Neutrophil (primary cell): ENCODE measurements around the gene CXCR3.

Source experiments
- H3K27ac ChIP-seq: fragments of 200-600 bp; sonication (generic); 2 replicates; pipeline ENCODE4 v1.5.1; 2016; ENCODE audit warnings: mild to moderate bottlenecking, moderate library complexity
- H3K27me3 ChIP-seq: fragments of 200-600 bp; sonication (generic); 2 replicates; pipeline ENCODE4 v1.6.0; 2016; ENCODE audit warnings: mild to moderate bottlenecking
- H3K36me3 ChIP-seq: fragments of 200-600 bp; sonication (generic); 2 replicates; pipeline ENCODE4 v1.5.1; 2017
- H3K4me1 ChIP-seq, 2 experiments: fragments of 200-600 bp in 1 of 2; sonication (generic) in 1 of 2; 1 replicate in 1 of 2; 2 replicates in 1 of 2; pipeline versions ENCODE4 v1.5.1 to v1.6.1; 2013 to 2016; ENCODE audit warnings: low read depth in 1 of 2, low read length in 1 of 2, mild to moderate bottlenecking in 1 of 2, moderate library complexity in 1 of 2; ENCODE audit not compliant: control insufficient read depth in 1 of 2, insufficient read depth in 1 of 2
- H3K4me3 ChIP-seq, 2 experiments: fragments of 200-600 bp in 1 of 2; sonication (generic) in 1 of 2; 1 replicate in 1 of 2; 2 replicates in 1 of 2; pipeline ENCODE4 v1.5.1; 2013 to 2016; ENCODE audit warnings: low read depth in 1 of 2, low read length in 1 of 2, mild to moderate bottlenecking in 1 of 2, moderate library complexity in 1 of 2
- H3K9me3 ChIP-seq: fragments of 200-600 bp; sonication (generic); 2 replicates; pipeline ENCODE4 v1.5.1; 2016
- CTCF ChIP-seq: fragments of 200-600 bp; sonication (generic); IDR thresholded peaks from 2 replicates; pipeline ENCODE4 v1.5.1; 2016; ENCODE audit warnings: antibody characterized with exemption

The CXCR3 gene

GRCh38 chrX:71618787-71619186 lies 476 bp upstream of the CXCR3 start:
- no peaks in the 10 kb centered on the region for H3K27me3 ChIP-seq
- peaks cover 4% of the 10 kb centered on the region for H3K36me3 ChIP-seq
- H3K4me3 ChIP-seq = no peak overlapping the region
- H3K9me3 ChIP-seq = no peaks in the 10 kb centered on the region
- H3K4me1 ChIP-seq = no peaks in the 10 kb centered on the region
- TF ChIP-seq CTCF = no peak
- H3K27ac ChIP-seq = no peak overlapping the region

DNA sequence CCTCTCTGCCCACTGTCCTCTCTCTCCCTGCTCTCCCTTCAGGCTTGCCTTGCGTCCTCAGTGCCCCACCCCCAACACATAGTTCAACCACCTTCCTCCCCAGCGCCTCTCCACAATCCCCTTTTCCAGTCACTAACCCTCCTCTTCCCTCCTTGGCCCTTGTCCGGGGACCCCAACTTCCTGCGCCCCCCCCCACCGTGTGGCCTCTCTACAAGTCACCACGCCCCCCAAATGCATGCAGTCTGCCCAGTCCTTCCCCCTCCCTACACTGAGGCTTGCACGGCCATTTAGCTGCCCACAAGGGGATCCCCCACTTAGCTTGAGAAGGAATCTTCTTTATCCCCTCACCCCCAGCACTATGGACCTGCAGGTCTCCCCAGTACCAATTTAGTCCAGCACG lies 569 bp downstream of the CXCR3 start:
- no peaks in the 10 kb centered on the region for H3K9me3 ChIP-seq
- H3K4me1 ChIP-seq = no peaks in the 10 kb centered on the region
- TF ChIP-seq CTCF = no peak
- no peak overlapping the region for H3K4me3 ChIP-seq
- no peaks in the 10 kb centered on the region for H3K27me3 ChIP-seq
- peaks cover 13% of the 10 kb centered on the region for H3K36me3 ChIP-seq
- no peak overlapping the region for H3K27ac ChIP-seq

DNA sequence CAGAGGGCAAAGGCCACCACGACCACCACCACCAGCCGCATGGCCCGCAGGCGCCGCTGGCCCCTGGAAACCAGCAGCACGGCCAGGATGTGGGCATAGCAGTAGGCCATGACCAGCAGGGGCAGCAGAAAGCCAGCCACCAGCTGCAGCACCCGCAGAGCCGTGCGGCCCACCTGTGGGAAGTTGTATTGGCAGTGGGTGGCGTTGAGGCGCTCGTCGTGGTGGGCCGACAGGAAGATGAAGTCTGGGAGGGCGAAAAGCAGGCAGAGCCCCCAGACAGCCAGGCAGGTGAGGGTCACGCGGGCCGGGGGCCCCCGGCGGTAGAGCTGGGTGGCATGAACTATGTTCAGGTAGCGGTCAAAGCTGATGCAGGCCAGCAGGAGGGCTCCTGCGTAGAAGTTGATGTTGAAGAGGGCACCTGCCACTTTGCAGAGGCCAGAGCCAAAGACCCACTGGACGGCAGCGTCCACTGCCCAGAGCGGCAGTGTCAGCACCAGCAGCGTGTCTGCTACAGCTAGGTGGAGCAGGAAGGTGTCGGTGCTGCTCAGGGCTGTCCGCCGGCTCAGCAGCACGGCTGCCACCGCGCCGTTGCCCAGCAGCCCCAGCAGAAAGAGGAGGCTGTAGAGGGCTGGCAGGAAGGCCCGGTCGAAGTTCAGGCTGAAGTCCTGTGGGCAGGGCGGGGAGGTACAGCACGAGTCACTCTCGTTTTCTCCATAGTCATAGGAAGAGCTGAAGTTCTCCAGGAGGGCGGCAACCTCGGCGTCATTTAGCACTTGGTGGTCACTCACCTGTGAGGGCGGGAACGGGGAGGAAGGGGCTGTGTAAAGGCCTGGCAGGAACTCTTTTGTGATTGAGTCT lies 1.4 kb downstream of the CXCR3 start:
- no peaks in the 10 kb centered on the region for H3K4me1 ChIP-seq
- H3K27me3 ChIP-seq = no peaks in the 10 kb centered on the region
- H3K9me3 ChIP-seq = no peaks in the 10 kb centered on the region
- no peak for TF ChIP-seq CTCF
- no peak overlapping the region for H3K27ac ChIP-seq
- H3K4me3 ChIP-seq = no peak overlapping the region
- H3K36me3 ChIP-seq = peaks cover 19% of the 10 kb centered on the region

- no peak overlapping the region for H3K27ac ChIP-seq
- H3K4me3 ChIP-seq = no peak overlapping the region
- H3K27me3 ChIP-seq = no peaks in the 10 kb centered on the region
- peaks cover 27% of the 10 kb centered on the region for H3K36me3 ChIP-seq
- no peak for TF ChIP-seq CTCF
- no peaks in the 10 kb centered on the region for H3K9me3 ChIP-seq
- no peaks in the 10 kb centered on the region for H3K4me1 ChIP-seq
Measured at GRCh38 chrX:71615954-71616353, 2.4 kb downstream of the CXCR3 start.

DNA sequence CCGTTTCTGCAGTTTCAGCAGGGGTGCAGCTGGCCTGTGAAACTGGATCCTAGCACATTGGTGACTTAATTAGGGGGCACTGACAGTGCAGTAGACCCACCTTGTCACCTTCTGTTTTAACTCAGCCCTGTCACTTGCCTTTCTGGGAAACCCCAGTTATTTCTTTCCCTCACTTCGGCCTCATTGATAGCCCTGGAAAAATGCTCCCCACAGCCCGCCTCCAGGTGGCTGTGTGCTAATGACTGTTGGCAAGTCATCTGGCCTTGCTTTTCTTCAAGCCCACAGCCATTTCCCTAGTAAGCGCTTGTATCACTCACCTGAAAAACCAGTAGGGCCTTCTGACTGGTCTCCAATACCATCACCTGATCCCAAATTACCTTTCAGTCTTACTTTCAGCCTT lies 3.3 kb downstream of the CXCR3 start:
- Histone ChIP-seq H3K27ac (no peak overlapping the region), H3K4me3 (no peak overlapping the region), H3K36me3 (peaks cover 32% of the 10 kb centered on the region), H3K4me1 (no peaks in the 10 kb centered on the region), H3K9me3 (no peaks in the 10 kb centered on the region), H3K27me3 (no peaks in the 10 kb centered on the region)
- TF ChIP-seq CTCF = no peak
